SK-N-SH treated with all-trans-retinoic acid at 6 μM for 48 hours (cell line): ENCODE results near the gene U2AF2.

Experiments
- ATAC-seq: fragments of 200-7000 bp; cut with Tn5 transposase; 3 replicates; pipeline ENCODE4 v1.9.1; 2020; ENCODE audit warnings: mild to moderate bottlenecking, moderate library complexity
- ARNTL ChIP-seq: fragments of 450-650 bp; formaldehyde crosslinking; IDR thresholded peaks from 2 replicates; pipeline ENCODE4 v1.5.0; 2020; ENCODE audit warnings: low read depth, mild to moderate bottlenecking, moderate library complexity, borderline replicate concordance
- BACH2 ChIP-seq: fragments of 250-450 bp; sonication (Bioruptor Pico); IDR thresholded peaks from 2 replicates; pipeline ENCODE4 v1.9.0; 2021; ENCODE audit warnings: mild to moderate bottlenecking, borderline replicate concordance
- CREB5 ChIP-seq: fragments of 250-450 bp; sonication (Bioruptor Pico); IDR thresholded peaks from 2 replicates; pipeline ENCODE4 v1.5.1; 2020; ENCODE audit warnings: low read depth, mild to moderate bottlenecking, moderate library complexity
- CSRNP3 ChIP-seq: fragments of 250-450 bp; sonication (Bioruptor Pico); IDR thresholded peaks from 2 replicates; pipeline ENCODE4 v1.5.1; 2021; ENCODE audit warnings: mild to moderate bottlenecking, moderate library complexity
- ESRRG ChIP-seq: fragments of 250-450 bp; sonication (Bioruptor Pico); IDR thresholded peaks from 2 replicates; pipeline ENCODE4 v1.6.1; 2021; ENCODE audit warnings: mild to moderate bottlenecking
- GLIS3 ChIP-seq: fragments of 250-450 bp; sonication (Bioruptor Pico); IDR thresholded peaks from 2 replicates; pipeline ENCODE4 v1.5.0; 2020; ENCODE audit warnings: mild to moderate bottlenecking, moderate library complexity
- ISL1 ChIP-seq: fragments of 250-450 bp; sonication (Bioruptor Pico); IDR thresholded peaks from 2 replicates; pipeline ENCODE4 v2.1.2; 2022; ENCODE audit warnings: mild to moderate bottlenecking, moderate library complexity
- OSR1 ChIP-seq: fragments of 250-450 bp; sonication (Bioruptor Pico); IDR thresholded peaks from 2 replicates; pipeline ENCODE4 v1.8.0; 2022; ENCODE audit warnings: moderate library complexity, mild to moderate bottlenecking, inconsistent platforms
- PATZ1 ChIP-seq: fragments of 250-450 bp; sonication (Bioruptor Pico); IDR thresholded peaks from 2 replicates; pipeline ENCODE4 v1.8.0; 2020; ENCODE audit warnings: mild to moderate bottlenecking, moderate library complexity, borderline replicate concordance
- POU6F1 ChIP-seq: fragments of 250-450 bp; sonication (Bioruptor Pico); IDR thresholded peaks from 2 replicates; pipeline ENCODE4 v1.8.0; 2021; ENCODE audit warnings: low read depth, mild to moderate bottlenecking, moderate library complexity, borderline replicate concordance
- PPARA ChIP-seq: fragments of 250-450 bp; sonication (Bioruptor Pico); IDR thresholded peaks from 2 replicates; pipeline ENCODE4 v1.5.0; 2020; ENCODE audit warnings: mild to moderate bottlenecking, borderline replicate concordance
- RARB ChIP-seq: fragments of 250-450 bp; sonication (Bioruptor Pico); IDR thresholded peaks from 2 replicates; pipeline ENCODE4 v1.8.0; 2021; ENCODE audit warnings: mild to moderate bottlenecking, moderate library complexity
- SNAI2 ChIP-seq: fragments of 250-450 bp; sonication (Bioruptor Pico); IDR thresholded peaks from 2 replicates; pipeline ENCODE4 v1.5.0; 2020; ENCODE audit warnings: mild to moderate bottlenecking, moderate library complexity
- TCF4 ChIP-seq: fragments of 250-450 bp; sonication (Bioruptor Pico); IDR thresholded peaks from 2 replicates; pipeline ENCODE4 v1.8.0; 2021; ENCODE audit warnings: mild to moderate bottlenecking, moderate library complexity, borderline replicate concordance
- TSHZ2 ChIP-seq: fragments of 250-450 bp; sonication (Bioruptor Pico); IDR thresholded peaks from 2 replicates; pipeline ENCODE4 v1.5.0; 2020; ENCODE audit warnings: mild to moderate bottlenecking, moderate library complexity
- ZC3H10 ChIP-seq: fragments of 250-450 bp; sonication (Bioruptor Pico); IDR thresholded peaks from 2 replicates; pipeline ENCODE4 v1.5.1; 2021; ENCODE audit warnings: mild to moderate bottlenecking, moderate library complexity
- ZFP3 ChIP-seq: fragments of 250-450 bp; sonication (Bioruptor Pico); IDR thresholded peaks from 2 replicates; pipeline ENCODE4 v1.5.0; 2020; ENCODE audit warnings: mild to moderate bottlenecking, moderate library complexity
- ZFP30 ChIP-seq: fragments of 450-650 bp; formaldehyde crosslinking; IDR thresholded peaks from 2 replicates; pipeline ENCODE4 v1.5.0; 2022; ENCODE audit warnings: mild to moderate bottlenecking, moderate library complexity
- ZNF70 ChIP-seq: fragments of 450-650 bp; formaldehyde crosslinking; IDR thresholded peaks from 2 replicates; pipeline ENCODE4 v1.5.0; 2020; ENCODE audit warnings: mild to moderate bottlenecking, moderate library complexity
- ZNF8 ChIP-seq: fragments of 450-650 bp; formaldehyde crosslinking; IDR thresholded peaks from 2 replicates; pipeline ENCODE4 v1.5.0; 2020; ENCODE audit warnings: mild to moderate bottlenecking, moderate library complexity

U2AF2 gene

GRCh38 chr19:55617426-55617825, 37.4 kb upstream of the U2AF2 start:
- TF ChIP-seq ZFP3 (CRISPR knock-in tag) (no peak), ZC3H10 (CRISPR knock-in tag) (no peak)
- TF ChIP-seq, all 23 proteins: peak for 0
- no peak for ATAC-seq

GRCh38 chr19:55618426-55618825, 36.4 kb upstream of the U2AF2 start:
- TF ChIP-seq ZFP3 (CRISPR knock-in tag): no peak
- TF ChIP-seq ESRRG: no peak
- no peak for TF ChIP-seq SNAI2 (CRISPR knock-in tag)
- no peak for TF ChIP-seq CREB5 (CRISPR knock-in tag)
- no peak for TF ChIP-seq RARB (CRISPR knock-in tag)
- no peak for TF ChIP-seq ISL1
- no peak for TF ChIP-seq BACH2 (CRISPR knock-in tag)
- no peak for TF ChIP-seq GLIS3 (CRISPR knock-in tag)
- TF ChIP-seq PATZ1: no peak
- TF ChIP-seq, all 23 proteins: peak for 0
- no peak for ATAC-seq

GRCh38 chr19:55619286-55619685, 35.5 kb upstream of the U2AF2 start:
- no peak for ATAC-seq
- TF ChIP-seq BACH2 (CRISPR knock-in tag) (no peak), OSR1 (CRISPR knock-in tag) (no peak), PATZ1 (no peak), POU6F1 (CRISPR knock-in tag) (no peak), ZNF70 (CRISPR knock-in tag) (no peak), TCF4 (CRISPR knock-in tag) (no peak), CSRNP3 (CRISPR knock-in tag) (no peak), TSHZ2 (CRISPR knock-in tag) (no peak), ARNTL (CRISPR knock-in tag) (no peak), ZNF8 (CRISPR knock-in tag) (no peak), ISL1 (no peak), ZC3H10 (CRISPR knock-in tag) (no peak), PPARA (CRISPR knock-in tag) (no peak), ESRRG (no peak), CREB5 (CRISPR knock-in tag) (no peak), RARB (CRISPR knock-in tag) (no peak), ZFP30 (CRISPR knock-in tag) (no peak)
